AG09319 (cell line): ENCODE data around the gene PPP3R1.

Experiments
- DNase-seq: peaks from one replicate; pipeline ENCODE4 v3.0.0-alpha.2; 2010; ENCODE audit warnings: low read depth; ENCODE audit errors: extremely low read depth
- CTCF ChIP-seq: IDR thresholded peaks from 2 replicates; pipeline ENCODE4 v1.5.1; 2011; ENCODE audit warnings: low read depth, mild to moderate bottlenecking, inconsistent platforms, low read length, moderate library complexity

PPP3R1 gene

GRCh38 chr2:68252400-68253218 is at the start of gene PPP3R1:
Gene PPP3R1, minus strand, starts transcription at chr2:68252532. Its CDS starts 405 bp downstream, at chr2:68252127.
- TF ChIP-seq CTCF: no peak
- peak; percentile 94 for DNase-seq

GRCh38 chr2:68295516-68295915 is 43.2 kb upstream of the PPP3R1 start:
- DNase-seq: no peak
- TF ChIP-seq CTCF: no peak

GRCh38 chr2:68294913-68295312 is 42.6 kb upstream of the PPP3R1 start:
- no peak for DNase-seq
- no peak for TF ChIP-seq CTCF

- no peak for TF ChIP-seq CTCF
- DNase-seq: no peak
These were observed 41.9 kb upstream of the PPP3R1 start for GRCh38 chr2:68294187-68294586.

- DNase-seq: no peak
- no peak for TF ChIP-seq CTCF
These were observed 41.4 kb upstream of the PPP3R1 start for GRCh38 chr2:68293755-68294154.

- TF ChIP-seq CTCF: no peak
- no peak for DNase-seq
These were observed 40.7 kb upstream of the PPP3R1 start for GRCh38 chr2:68293024-68293423.

- TF ChIP-seq CTCF: peak; percentile 64
- DNase-seq: no peak
These were observed 39.9 kb upstream of the PPP3R1 start for GRCh38 chr2:68292108-68292710.
